GM18505 (cell line): ENCODE results near the gene PTDSS2.
"Not testable (repeated sequence)": the region's sequence is repeated elsewhere in the genome, so short reads cannot be mapped to it uniquely, and the experiment has no call there.

Experiments used
- ATAC-seq: cut with Tn5 transposase; IDR thresholded peaks from one replicate; pipeline ENCODE4 v1.9.1; 2021; ENCODE audit not compliant: unreplicated experiment
- POLR2A ChIP-seq: IDR thresholded peaks from 4 replicates; pipeline ENCODE4 v1.6.1; 2011; ENCODE audit warnings: borderline replicate concordance; ENCODE audit not compliant: insufficient read depth, insufficient read length; ENCODE audit errors: extremely low read depth

The PTDSS2 gene

DNA sequence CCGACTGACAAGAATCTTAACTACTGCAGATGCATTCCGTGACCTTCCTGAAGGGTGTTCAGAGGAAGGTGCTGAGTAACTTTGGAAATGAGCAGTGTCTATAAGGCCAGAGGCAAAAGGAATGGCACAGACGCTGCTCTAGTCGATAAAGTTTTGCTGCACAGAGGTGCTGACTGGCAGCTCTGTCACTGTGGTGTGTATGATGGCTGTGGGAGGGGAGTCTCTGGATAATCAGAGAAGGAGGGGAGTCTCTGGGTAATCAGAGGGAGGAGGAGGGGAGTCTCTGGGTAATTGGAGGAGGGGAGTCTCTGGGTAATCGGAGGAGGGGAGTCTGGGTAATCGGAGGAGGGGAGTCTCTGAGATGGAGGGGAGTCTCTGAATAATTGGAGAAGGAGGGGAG is 18.4 kb downstream of the PTDSS2 start:
- no peak for ATAC-seq
- no peak for TF ChIP-seq POLR2A

GRCh38 chr11:469026-469683 is 19.1 kb downstream of the PTDSS2 start:
- ATAC-seq, result not testable (repeated sequence)

DNA sequence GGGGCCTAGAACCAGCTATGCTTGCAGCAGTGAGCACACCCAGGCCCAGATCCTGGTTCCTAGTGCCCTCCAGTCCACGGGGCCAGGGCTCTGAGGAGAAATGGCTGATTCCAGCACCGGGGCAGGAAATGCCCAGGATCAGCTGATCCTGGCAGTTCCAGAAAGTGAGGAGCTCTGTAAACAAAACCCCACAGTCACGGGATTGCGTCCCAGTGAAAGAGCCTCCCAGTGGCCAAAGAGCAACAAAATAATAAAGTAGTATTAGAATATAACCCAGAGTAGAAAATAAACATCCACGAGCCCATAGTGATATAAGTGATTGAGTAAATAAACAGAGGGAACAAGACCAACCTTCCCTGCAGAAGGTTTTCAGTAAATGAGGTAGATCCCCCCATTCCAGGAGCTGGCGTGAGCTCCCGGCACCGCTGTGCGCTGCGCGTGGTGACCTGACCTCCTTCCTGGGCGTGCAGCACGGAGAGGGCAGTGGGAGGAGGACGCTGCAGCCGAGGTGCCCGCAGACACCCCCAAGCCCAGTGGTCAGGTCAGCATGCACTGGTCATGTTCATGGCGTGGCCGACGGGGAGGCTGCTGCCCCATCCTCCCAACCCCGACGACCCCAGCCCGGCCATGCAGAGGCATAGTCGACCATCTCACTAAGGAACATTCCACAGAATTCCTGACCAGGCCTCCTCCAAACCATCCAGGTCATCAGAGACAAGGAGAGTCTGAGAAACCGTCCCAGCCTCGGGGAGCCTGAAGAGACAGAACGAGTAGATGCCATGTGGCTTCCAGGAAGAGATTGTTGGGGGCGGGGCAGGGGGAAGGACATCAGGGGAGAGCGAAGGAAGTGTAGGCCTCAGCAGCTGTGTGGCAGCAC is 19.8 kb downstream of the PTDSS2 start:
- no peak for ATAC-seq
- no peak for TF ChIP-seq POLR2A

DNA sequence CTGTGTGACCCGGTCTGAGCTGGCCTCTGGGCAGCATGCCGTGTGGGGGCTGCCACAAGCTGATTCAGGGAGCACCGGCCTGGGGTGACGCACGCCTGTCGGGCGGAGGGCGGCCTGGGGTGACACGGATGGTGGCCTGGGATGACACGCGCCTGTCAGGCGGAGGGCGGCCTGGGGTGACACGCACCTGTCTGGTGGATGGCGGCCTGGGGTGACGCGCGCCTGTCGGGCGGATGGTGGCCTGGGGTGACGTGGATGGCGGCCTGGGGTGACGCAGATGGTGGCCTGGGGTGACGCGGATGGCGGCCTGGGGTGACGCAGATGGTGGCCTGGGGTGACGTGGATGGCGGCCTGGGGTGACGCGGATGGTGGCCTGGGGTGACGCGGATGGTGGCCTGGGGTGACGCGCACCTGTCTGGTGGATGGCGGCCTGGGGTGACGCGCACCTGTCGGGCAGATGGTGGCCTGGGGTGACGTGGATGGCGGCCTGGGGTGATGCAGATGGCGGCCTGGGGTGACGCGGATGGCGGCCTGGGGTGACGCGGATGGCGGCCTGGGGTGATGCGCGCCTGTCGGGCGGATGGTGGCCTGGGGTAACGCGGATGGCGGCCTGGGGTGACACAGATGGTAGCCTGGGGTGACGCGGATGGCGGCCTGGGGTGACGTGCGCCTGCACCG is 21.5 kb downstream of the PTDSS2 start:
- no peak for ATAC-seq
- no peak for TF ChIP-seq POLR2A

GRCh38 chr11:472272-472671 is 22.2 kb downstream of the PTDSS2 start:
- no peak for ATAC-seq
- no peak for TF ChIP-seq POLR2A

DNA sequence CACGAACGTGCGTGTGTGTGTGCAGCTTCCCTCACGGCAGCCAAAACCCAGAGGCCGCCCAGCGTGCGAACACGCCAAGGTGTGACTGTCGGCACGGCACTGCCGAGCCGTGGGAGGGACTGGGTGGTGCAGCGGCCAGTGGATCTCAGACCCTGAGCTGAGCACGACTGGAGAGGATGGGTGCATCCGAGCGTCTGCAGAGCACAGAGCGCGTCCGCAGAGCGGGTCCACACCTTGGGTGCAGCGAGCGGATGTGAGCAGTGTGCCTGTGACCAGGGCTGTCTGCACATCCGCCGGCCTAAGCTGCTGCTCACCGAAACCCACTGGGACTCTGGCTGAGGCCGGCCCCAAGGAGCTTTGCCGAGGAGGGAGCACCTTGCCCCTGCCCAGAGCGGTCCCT is 22.7 kb downstream of the PTDSS2 start:
- no peak for ATAC-seq
- no peak for TF ChIP-seq POLR2A

DNA sequence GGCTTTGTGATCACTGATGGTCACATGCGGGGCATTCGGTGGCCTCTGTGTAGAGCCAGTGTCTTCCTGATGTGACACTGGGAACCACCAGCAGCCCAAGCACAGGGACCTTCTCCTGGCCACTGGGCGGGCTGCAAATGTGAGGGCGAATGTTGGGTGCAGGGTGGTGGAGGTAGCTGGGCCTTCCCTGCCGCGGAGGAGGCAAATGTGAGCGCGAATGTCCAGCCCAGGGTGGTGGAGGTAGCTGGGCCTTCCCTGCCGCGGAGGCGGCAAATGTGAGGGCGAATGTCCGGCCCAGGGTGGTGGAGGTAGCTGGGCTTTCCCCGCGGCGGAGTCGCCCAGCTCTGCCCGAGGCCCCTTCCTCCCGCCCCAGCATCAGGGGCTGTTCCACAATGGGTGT is 23.3 kb downstream of the PTDSS2 start:
- ATAC-seq, result no peak
- no peak for TF ChIP-seq POLR2A

DNA sequence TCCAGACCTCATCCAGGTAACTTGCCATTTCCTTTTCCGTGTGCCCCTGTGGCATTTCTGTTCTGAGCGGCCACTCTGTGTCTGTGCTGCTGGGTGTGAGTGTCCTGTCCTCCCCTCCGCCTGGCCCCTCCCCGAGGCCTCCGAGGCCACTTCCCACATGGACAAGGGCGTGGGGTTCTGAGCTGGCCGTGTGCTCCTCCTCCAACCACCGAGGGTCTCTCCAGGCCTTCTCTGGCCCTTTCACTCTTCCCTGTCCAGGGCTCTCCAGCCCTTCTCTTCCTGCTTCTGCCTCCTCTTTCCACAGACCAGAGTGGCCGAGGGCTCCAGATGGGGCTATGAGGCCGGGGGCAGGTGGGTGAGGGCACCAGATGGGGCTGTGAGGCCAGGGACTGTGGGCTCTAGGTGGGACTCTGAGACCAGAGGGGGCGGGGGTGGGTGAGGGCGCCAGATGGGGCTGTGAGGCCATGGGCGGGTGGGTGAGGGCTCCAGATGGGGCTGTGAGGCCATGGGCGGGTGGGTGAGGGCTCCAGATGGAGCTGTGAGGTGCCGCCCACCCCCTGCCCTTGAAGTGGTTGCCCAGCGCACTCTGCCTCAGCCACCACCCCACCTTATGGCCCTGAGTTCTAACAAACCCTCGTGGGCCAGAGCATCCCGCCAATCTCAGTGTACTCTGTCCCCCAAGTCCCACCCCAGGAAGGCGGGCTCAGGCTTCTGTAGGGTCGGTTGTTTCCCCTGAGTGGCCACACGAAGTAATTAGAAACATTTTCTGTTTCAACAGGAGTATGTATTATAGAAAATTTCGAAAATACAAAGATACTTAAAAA is 24.1 kb downstream of the PTDSS2 start:
- no peak for TF ChIP-seq POLR2A
- ATAC-seq, result no peak

DNA sequence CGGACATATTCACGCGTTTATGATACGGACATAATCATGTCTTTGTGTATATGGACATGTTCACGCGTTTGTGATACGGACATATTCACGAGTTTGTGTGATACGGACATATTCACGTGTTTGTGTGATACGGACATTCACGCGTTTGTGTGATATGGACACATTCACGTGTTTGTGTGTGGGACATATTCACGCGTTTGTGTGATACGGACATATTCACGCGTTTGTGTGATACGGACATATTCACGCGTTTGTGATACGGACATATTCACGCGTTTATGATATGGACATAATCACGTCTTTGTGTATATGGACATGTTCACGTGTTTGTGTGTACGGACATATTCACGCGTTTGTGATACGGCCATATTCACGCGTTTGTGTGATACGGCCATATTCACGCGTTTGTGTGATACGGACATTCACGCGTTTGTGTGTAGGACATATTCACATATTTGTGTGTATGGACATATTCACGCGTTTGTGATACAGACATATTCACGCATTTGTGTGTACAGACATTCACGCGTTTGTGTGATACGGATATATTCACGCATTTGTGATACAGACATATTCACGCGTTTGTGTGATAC is 24.9 kb downstream of the PTDSS2 start:
- ATAC-seq, result no peak
- no peak for TF ChIP-seq POLR2A

DNA sequence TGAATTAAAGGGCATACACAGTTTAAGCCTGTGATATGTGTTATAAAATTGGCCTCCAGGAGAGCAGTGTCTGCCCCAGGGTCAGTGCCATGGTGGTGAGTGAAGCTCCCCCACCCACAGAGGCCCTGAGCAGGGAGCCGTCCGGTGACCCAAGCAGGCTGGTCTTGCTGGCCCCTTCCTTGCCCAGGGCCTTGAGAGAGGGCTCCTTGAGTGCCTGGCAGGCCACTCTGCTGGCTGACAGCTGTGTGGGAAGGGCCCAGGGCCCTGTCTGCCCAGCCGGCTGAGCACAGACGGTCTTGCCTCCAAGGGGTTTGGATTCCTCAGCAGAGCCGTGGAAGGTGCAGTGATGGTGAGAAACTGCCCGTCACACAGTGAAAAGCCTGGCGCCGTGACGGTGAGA is 25.9 kb downstream of the PTDSS2 start:
- no peak for ATAC-seq
- TF ChIP-seq POLR2A, result no peak

GRCh38 chr11:476416-476815 is 26.3 kb downstream of the PTDSS2 start:
- ATAC-seq, result no peak
- TF ChIP-seq POLR2A, result no peak

DNA sequence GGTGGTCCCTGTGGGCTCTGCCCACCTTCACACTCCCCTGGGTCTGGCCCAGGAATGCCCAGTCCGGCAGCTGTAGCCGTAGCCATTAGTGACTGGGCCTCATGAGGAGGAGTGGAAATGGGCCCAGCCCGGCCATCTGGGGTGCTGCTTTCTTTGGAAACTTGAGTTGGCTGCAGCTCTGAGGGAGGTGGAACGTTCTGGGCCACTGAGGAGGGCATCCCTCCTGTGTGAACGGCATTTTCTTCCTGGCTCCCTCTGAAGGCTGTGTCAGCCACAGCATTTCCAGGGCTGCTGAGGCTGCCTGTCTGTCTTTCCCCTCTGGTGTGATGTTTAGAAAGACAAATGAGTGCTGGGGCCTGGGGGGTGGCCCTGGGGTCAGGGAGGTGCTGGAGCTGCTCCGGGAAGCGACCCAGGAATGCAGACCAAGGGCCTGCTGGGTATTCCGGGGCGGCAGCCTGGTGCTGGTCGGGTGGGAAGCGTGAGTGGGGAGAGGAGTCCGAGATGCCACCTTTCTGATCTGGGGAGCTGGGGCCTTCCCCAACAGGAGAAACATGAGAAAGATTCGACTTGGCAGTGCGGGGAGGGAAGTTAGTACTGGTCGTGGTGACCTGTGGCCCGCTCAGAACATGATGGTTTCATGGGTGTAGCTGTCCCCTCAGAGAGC is 27.1 kb downstream of the PTDSS2 start:
- TF ChIP-seq POLR2A, result no peak
- no peak for ATAC-seq
